Glutamatergic neuron (in vitro differentiated cells): Measurements from ENCODE around the gene FAM227B. TPM values are rescaled to one million over a fixed set of nuclear protein-coding genes. Genes with fewer than 3 reads are reported as not detected.

Experiments used
- DNase-seq: peaks from one replicate; pipeline ENCODE4 v3.0.0; 2022
- H3K27ac Mint-ChIP-seq: one replicate; pipeline ENCODE4 v1.8.0; 2020; ENCODE audit warnings: mild to moderate bottlenecking, mixed read lengths, inconsistent platforms; ENCODE audit not compliant: unreplicated experiment
- H3K27me3 Mint-ChIP-seq: one replicate; pipeline ENCODE4 v1.8.0; 2020; ENCODE audit warnings: mild to moderate bottlenecking, moderate library complexity, mixed read lengths, inconsistent platforms; ENCODE audit not compliant: unreplicated experiment
- H3K36me3 Mint-ChIP-seq: one replicate; pipeline ENCODE4 v1.8.0; 2020; ENCODE audit warnings: mild to moderate bottlenecking, mixed read lengths, inconsistent platforms; ENCODE audit not compliant: unreplicated experiment
- H3K4me1 Mint-ChIP-seq: one replicate; pipeline ENCODE4 v1.8.0; 2020; ENCODE audit warnings: mild to moderate bottlenecking, low read depth, mixed read lengths, inconsistent platforms; ENCODE audit not compliant: unreplicated experiment
- H3K4me3 Mint-ChIP-seq: one replicate; pipeline ENCODE4 v1.8.0; 2020; ENCODE audit warnings: mild to moderate bottlenecking, mixed read lengths, inconsistent platforms; ENCODE audit not compliant: unreplicated experiment
- H3K9me3 Mint-ChIP-seq: one replicate; pipeline ENCODE4 v1.8.0; 2020; ENCODE audit warnings: mild to moderate bottlenecking, moderate library complexity, mixed read lengths, inconsistent platforms; ENCODE audit not compliant: unreplicated experiment
- CTCF ChIP-seq: fragments of 200-600 bp; sonication (generic); IDR thresholded peaks from one replicate; pipeline ENCODE4 v1.5.0; 2021; ENCODE audit not compliant: partially characterized antibody, unreplicated experiment
- total RNA-seq: library from RNA; stranded (reverse); fragmentation: NEBNext Ultra II Directional; extraction: Animal tissue kit (Norgen Biotek cat#: 25700); gene quantifications from one replicate; pipeline ENCODE4 v1.2.1, GENCODE V29; 2021; ENCODE audit not compliant: unreplicated experiment

FAM227B gene
- total RNA-seq, 1 donor from 2014 or later = 3.2 TPM

DNA sequence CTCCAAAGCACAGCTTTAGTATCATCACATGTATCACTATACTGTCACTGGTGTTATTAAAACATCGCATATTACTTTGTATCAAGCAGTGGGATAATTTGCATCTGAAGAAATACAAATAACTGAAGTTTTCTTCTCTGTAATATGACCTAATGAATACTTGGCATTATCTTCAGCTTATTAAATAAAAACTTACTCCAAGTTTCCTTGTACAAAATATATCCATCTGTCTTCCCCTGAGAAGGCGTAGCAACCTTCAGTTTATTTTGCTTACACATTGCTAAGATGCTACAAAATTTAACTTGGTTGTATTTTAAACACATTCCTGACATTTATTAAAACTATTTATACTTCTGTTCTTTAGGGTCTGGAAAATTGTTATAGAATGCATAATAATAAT is 183.9 kb downstream of the FAM227B start:
- Mint-ChIP-seq H3K36me3 (no peaks in the 10 kb centered on the region), H3K4me1 (no peaks in the 10 kb centered on the region), H3K27ac (no peak overlapping the region), H3K27me3 (no peaks in the 10 kb centered on the region), H3K9me3 (no peaks in the 10 kb centered on the region), H3K4me3 (no peak overlapping the region)
- TF ChIP-seq CTCF = no peak
- no peak for DNase-seq

DNA sequence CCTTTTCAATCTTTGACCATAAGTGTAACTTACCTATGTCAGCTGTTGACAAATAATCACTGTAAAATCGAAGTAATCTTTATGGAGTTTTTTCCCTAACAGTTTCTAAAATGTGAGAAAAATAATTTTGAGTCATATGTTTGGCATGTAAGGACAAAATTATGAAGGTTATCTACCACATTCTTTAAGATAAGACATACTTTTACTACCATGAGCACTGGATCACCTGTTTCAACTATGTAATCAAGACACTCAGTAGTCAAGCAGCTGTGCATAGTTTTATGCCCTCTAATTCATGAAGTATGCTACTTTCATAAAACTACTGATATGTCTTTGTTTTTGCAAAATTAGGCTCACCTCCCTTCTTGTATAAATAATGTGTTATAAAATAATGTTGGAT is 185.4 kb downstream of the FAM227B start:
- Mint-ChIP-seq H3K9me3 (no peaks in the 10 kb centered on the region), H3K36me3 (no peaks in the 10 kb centered on the region), H3K4me3 (no peak overlapping the region), H3K27me3 (no peaks in the 10 kb centered on the region), H3K27ac (no peak overlapping the region), H3K4me1 (no peaks in the 10 kb centered on the region)
- TF ChIP-seq CTCF = no peak
- no peak for DNase-seq

GRCh38 chr15:49430046-49430445 is 190.6 kb downstream of the FAM227B start:
- Mint-ChIP-seq H3K27me3 (no peaks in the 10 kb centered on the region), H3K36me3 (no peaks in the 10 kb centered on the region), H3K4me3 (no peak overlapping the region), H3K4me1 (no peaks in the 10 kb centered on the region), H3K9me3 (peaks cover 2% of the 10 kb centered on the region), H3K27ac (no peak overlapping the region)
- TF ChIP-seq CTCF = no peak
- no peak for DNase-seq

DNA sequence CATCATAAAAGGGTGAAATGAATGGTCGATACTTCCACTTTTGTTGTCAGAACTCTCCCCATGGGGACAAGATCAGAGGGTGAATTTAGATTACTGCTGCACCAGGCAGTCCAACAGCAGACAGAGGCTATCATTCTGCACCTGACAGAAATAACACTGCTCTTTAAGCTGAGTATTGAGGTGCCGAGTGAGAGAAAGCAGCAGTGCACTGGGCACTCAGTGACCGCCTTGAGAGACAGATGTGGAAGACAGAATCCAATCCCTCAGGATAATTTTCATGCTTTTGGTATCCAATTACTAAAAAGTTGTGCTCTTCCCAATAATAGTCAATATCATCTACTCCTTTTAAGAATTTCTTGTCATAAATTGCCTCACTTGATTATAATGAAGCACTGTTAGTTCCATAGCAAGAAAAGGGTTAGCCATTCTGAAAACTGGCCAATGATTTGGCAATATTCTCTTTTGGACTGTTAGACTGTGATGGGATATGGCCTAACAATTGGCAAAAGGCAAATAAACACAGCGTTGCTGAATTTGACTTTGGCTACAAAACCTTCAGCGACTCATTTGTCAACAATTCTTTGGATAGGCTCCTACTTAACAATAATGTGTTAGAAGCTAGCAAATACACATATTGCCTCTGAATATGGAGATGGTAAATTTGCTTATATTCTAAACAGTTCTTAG is 192.1 kb downstream of the FAM227B start:
- Mint-ChIP-seq H3K36me3 (no peaks in the 10 kb centered on the region), H3K27ac (no peak overlapping the region), H3K4me3 (no peak overlapping the region), H3K27me3 (no peaks in the 10 kb centered on the region), H3K9me3 (peaks cover 2% of the 10 kb centered on the region), H3K4me1 (no peaks in the 10 kb centered on the region)
- TF ChIP-seq CTCF = no peak
- no peak for DNase-seq

GRCh38 chr15:49427372-49427771 is 193.2 kb downstream of the FAM227B start:
- H3K27me3 Mint-ChIP-seq = no peaks in the 10 kb centered on the region
- no peaks in the 10 kb centered on the region for H3K36me3 Mint-ChIP-seq
- no peaks in the 10 kb centered on the region for H3K4me1 Mint-ChIP-seq
- no peak overlapping the region for H3K4me3 Mint-ChIP-seq
- DNase-seq = no peak
- H3K27ac Mint-ChIP-seq = no peak overlapping the region
- TF ChIP-seq CTCF = no peak
- H3K9me3 Mint-ChIP-seq = peaks cover 2% of the 10 kb centered on the region
